GM23248 (cell line): ENCODE results near the gene HSD17B4.
"Not testable (repeated sequence)": the region's sequence is repeated elsewhere in the genome, so short reads cannot be mapped to it uniquely, and the experiment has no call there.

ENCODE experiments used
- EZH2 ChIP-seq: fragments of 200-600 bp; sonication (generic); IDR thresholded peaks from 2 replicates; pipeline ENCODE4 v1.6.1; 2018; ENCODE audit warnings: antibody characterized with exemption, mild to moderate bottlenecking; ENCODE audit not compliant: insufficient read depth, poor library complexity, severe bottlenecking
- EZH2phosphoT487 ChIP-seq: fragments of 200-600 bp; sonication (generic); IDR thresholded peaks from 2 replicates; pipeline ENCODE4 v1.6.1; 2018; ENCODE audit warnings: antibody characterized with exemption, moderate library complexity, mild to moderate bottlenecking, low read depth; ENCODE audit not compliant: insufficient read depth

GRCh38 chr5:119439632-119440031 lies 12.7 kb upstream of the HSD17B4 start:
- not testable (repeated sequence) for TF ChIP-seq EZH2, EZH2phosphoT487
